Measurements from ENCODE around the gene ATG13. TPM values are rescaled to one million over a fixed set of nuclear protein-coding genes. Genes with fewer than 3 reads are reported as not detected.
A peak's percentile ranks its signal among the peaks of the same experiment; 100 is the strongest.

Gene ATG13
- total RNA-seq, 4 donors from 2014 or later = 40.9 to 79.4 (median 66.4) TPM

GRCh38 chr11:46659908-46660307 is 42.6 kb downstream of the ATG13 start:
- no peak for DNase-seq
- intact Hi-C loops (cut with DNase I) = no loop called here
- 62 to 83% methylated on average over 1 of the region's 1 CpG for WGBS, 2 donors
- no peaks in the 10 kb centered on the region for H3K4me1 ChIP-seq
- H3K36me3 ChIP-seq = peaks cover 5 to 100% (median 24%) of the 10 kb centered on the region in 3 donors
- H3K4me3 ChIP-seq = no peak overlapping the region
- H3K27me3 ChIP-seq = no peaks in the 10 kb centered on the region
- no peaks in the 10 kb centered on the region for H3K9me3 ChIP-seq
- TF ChIP-seq CTCF (IDR thresholded peaks at IDR 0.05) = no peak
- no peak for TF ChIP-seq POLR2A (IDR thresholded peaks at IDR 0.05)
- peak overlapping the region in 1 of 4 donors; percentile 25 for H3K27ac ChIP-seq

GRCh38 chr11:46661836-46662235 is 44.5 kb downstream of the ATG13 start:
- H3K27ac ChIP-seq = peak overlapping the region in 1 of 4 donors; percentile 2
- H3K4me1 ChIP-seq = peaks cover 0 to 7% (median 0%) of the 10 kb centered on the region in 3 donors
- no peak for TF ChIP-seq CTCF (IDR thresholded peaks at IDR 0.05)
- no peak for TF ChIP-seq POLR2A (IDR thresholded peaks at IDR 0.05)
- no peak for DNase-seq
- H3K36me3 ChIP-seq = peaks cover 6 to 100% (median 24%) of the 10 kb centered on the region in 3 donors
- H3K9me3 ChIP-seq = no peaks in the 10 kb centered on the region
- no peaks in the 10 kb centered on the region for H3K27me3 ChIP-seq
- intact Hi-C loops (cut with DNase I) = no loop called here
- H3K4me3 ChIP-seq = no peak overlapping the region

GRCh38 chr11:46662366-46662765 is 45.0 kb downstream of the ATG13 start:
- no peak for DNase-seq
- no peak overlapping the region for H3K4me3 ChIP-seq
- intact Hi-C loops (cut with DNase I) = no loop called here
- peaks cover 0 to 12% (median 4%) of the 10 kb centered on the region in 3 donors for H3K4me1 ChIP-seq
- peaks cover 11 to 100% (median 23%) of the 10 kb centered on the region in 3 donors for H3K36me3 ChIP-seq
- no peak for TF ChIP-seq CTCF (IDR thresholded peaks at IDR 0.05)
- no peak for TF ChIP-seq POLR2A (IDR thresholded peaks at IDR 0.05)
- no peaks in the 10 kb centered on the region for H3K27me3 ChIP-seq
- H3K27ac ChIP-seq = no peak overlapping the region
- no peaks in the 10 kb centered on the region for H3K9me3 ChIP-seq

GRCh38 chr11:46663277-46663940 is 46.1 kb downstream of the ATG13 start:
- WGBS, 2 donors = 81 to 83% methylated on average over 4 of the region's 4 CpGs
- intact Hi-C loops (cut with DNase I) = no loop called here

More at GRCh38 chr11:46663277-46663940, 46.1 kb downstream of the ATG13 start:
- no peak for DNase-seq
- no peaks in the 10 kb centered on the region for H3K9me3 ChIP-seq
- TF ChIP-seq CTCF (IDR thresholded peaks at IDR 0.05) (no peak), POLR2A (IDR thresholded peaks at IDR 0.05) (no peak)
- H3K4me1 ChIP-seq = peaks cover 0 to 23% (median 6%) of the 10 kb centered on the region in 3 donors
- no peak overlapping the region for H3K4me3 ChIP-seq
- no peak overlapping the region for H3K27ac ChIP-seq
- H3K27me3 ChIP-seq = no peaks in the 10 kb centered on the region
- H3K36me3 ChIP-seq = peaks cover 17 to 100% (median 24%) of the 10 kb centered on the region in 3 donors
